ENCODE data around the gene USP10. TPM values are rescaled to one million over a fixed set of nuclear protein-coding genes. Genes with fewer than 3 reads are reported as not detected.

Gene USP10
- total RNA-seq (2014; rRNA removed; shearing (Covaris generic)) = 53.3 and 59.7 TPM in 2 replicates

GRCh38 chr16:84699712-84700445 lies at the start of gene USP10:
Gene USP10, plus strand, starts transcription at chr16:84700000. Its CDS starts 91 bp downstream, at chr16:84700091.
- Histone ChIP-seq H3K27me3 (replicated peaks) (no peaks in the 10 kb centered on the region; the same call in 1 of the 2 replicates), H3K27ac (peak within 1 kb of the TSS; percentile 55), H3K9me3 (replicated peaks) (0 out of 2 replicates have a peak, but pooled peaks cover 5% of the 10 kb centered on the region), H3K4me3 (peak within 1 kb of the TSS; percentile 99), H3K36me3 (peaks cover 16% of the 10 kb centered on the region), H3K4me1 (replicated peaks) (peaks cover 24% of the 10 kb centered on the region)
- DNase-seq (ENCODE audit: low read depth in 1 of 2, low spot score in 2 of 2) = peak; percentile 62 to 77

DNA sequence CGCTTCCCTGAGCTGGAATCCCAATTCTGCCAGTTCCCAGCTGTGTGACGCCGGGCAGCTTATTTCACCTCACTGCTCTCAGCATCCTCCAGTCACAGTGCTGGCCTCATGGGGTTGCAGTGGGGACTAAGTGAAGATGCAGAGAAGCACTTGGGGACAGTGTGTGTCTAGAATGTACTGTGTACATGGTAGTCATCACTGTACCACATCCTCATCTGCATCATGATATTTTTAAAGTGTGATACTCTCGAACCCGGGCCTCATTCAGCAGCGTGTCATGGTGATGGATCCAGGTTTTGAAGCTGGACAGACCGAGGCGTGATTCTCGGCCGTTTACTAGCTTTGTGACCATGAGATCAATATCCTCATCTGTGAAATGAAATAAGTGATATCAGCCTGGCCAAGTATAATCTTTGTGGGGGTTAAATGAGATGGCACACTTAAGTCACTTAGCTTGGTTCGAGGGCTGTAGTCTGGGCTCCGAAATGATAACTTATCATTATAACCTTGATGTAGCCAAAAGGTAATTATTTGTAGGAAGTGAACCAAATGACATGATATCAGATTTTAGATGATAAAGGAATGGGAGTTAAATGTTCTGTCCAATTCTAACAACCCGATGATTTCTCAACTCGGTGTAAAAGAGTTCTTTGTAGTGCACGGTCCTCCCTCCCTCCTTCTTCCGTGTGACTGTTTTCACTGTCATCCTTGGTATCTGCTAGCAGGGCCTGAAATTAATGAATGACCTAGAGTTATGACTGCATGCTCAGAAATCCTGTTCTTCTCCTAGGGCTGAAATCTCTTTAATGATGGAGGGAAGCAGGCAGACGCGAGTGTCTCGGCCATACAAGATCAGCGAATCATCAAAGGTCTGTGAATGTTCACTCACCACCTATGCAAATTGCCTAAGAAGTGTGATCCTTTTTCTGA lies 49.5 kb upstream of the USP10 start:
- peaks cover 26% of the 10 kb centered on the region for H3K4me1 ChIP-seq (replicated peaks)
- DNase-seq (ENCODE audit: low read depth in 1 of 2, low spot score in 2 of 2) = peak in 1 of 2 experiments; percentile 12
- H3K9me3 ChIP-seq (replicated peaks) = no peaks in the 10 kb centered on the region
- H3K27ac ChIP-seq = no peak overlapping the region
- H3K4me3 ChIP-seq = no peak overlapping the region
- H3K36me3 ChIP-seq = peaks cover 45% of the 10 kb centered on the region
- no peaks in the 10 kb centered on the region for H3K27me3 ChIP-seq (replicated peaks)

DNA sequence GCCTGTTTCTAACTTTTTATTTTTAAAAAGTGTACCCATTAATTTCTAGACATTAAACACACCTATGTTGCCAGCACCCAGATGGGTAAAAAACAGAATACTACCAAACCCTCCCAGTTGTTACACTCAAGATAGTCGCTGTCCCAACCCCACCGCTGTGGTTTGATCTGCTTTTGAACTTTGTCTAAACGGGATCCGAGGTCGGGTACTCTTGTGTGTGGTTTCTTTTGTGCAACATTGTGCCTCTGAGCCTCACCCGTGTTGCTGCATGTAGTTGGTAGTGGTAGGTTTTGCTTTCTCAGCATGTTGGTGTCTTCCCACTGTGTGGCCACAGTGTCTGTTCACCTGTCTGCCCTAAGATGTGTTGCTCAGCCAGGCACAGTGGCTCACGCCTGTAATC lies 47.2 kb upstream of the USP10 start:
- no peak for DNase-seq (ENCODE audit: low read depth in 1 of 2, low spot score in 2 of 2)
- peaks cover 22% of the 10 kb centered on the region for H3K4me1 ChIP-seq (replicated peaks)
- H3K27ac ChIP-seq = no peak overlapping the region
- H3K36me3 ChIP-seq = peaks cover 54% of the 10 kb centered on the region
- H3K27me3 ChIP-seq (replicated peaks) = no peaks in the 10 kb centered on the region
- no peak overlapping the region for H3K4me3 ChIP-seq
- H3K9me3 ChIP-seq (replicated peaks) = no peaks in the 10 kb centered on the region

GRCh38 chr16:84654238-84654637 lies 45.6 kb upstream of the USP10 start:
- Histone ChIP-seq H3K9me3 (replicated peaks) (no peaks in the 10 kb centered on the region), H3K27ac (no peak overlapping the region), H3K27me3 (replicated peaks) (no peaks in the 10 kb centered on the region), H3K36me3 (peaks cover 66% of the 10 kb centered on the region), H3K4me3 (no peak overlapping the region), H3K4me1 (replicated peaks) (peaks cover 10% of the 10 kb centered on the region)
- no peak for DNase-seq (ENCODE audit: low read depth in 1 of 2, low spot score in 2 of 2)

DNA sequence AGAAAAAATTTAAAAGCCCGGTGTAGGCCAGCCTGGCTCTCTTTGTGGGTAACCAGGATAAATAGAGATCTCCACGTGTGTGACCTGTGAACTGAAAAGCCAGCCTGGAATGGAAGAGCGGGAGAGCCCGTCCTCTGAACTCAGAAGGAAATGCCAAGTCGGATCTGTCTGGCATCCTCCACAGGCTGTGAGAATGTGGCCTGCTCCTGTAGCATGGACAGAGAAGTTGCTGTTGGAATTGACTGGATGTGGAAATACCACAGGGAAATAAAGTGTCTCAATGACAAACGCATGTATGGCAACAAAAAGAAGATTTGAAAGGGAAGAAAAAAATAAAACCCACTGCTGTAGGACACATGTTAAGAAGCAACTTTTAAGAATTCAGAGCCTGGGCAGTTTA lies 44.8 kb upstream of the USP10 start:
- Histone ChIP-seq H3K36me3 (peaks cover 71% of the 10 kb centered on the region), H3K4me1 (replicated peaks) (peaks cover 6% of the 10 kb centered on the region; the same call in 1 of the 2 replicates), H3K27ac (no peak overlapping the region), H3K9me3 (replicated peaks) (no peaks in the 10 kb centered on the region), H3K27me3 (replicated peaks) (no peaks in the 10 kb centered on the region), H3K4me3 (no peak overlapping the region)
- no peak for DNase-seq (ENCODE audit: low read depth in 1 of 2, low spot score in 2 of 2)

GRCh38 chr16:84656649-84657048 lies 43.2 kb upstream of the USP10 start:
- Histone ChIP-seq H3K36me3 (peaks cover 78% of the 10 kb centered on the region), H3K4me3 (no peak overlapping the region), H3K27me3 (replicated peaks) (no peaks in the 10 kb centered on the region), H3K4me1 (replicated peaks) (peaks cover 12% of the 10 kb centered on the region), H3K27ac (no peak overlapping the region), H3K9me3 (replicated peaks) (no peaks in the 10 kb centered on the region)
- DNase-seq (ENCODE audit: low read depth in 1 of 2, low spot score in 2 of 2) = no peak

GRCh38 chr16:84657229-84657837 lies 42.5 kb upstream of the USP10 start:
- H3K27ac ChIP-seq = no peak overlapping the region

GRCh38 chr16:84658690-84659089 lies 41.1 kb upstream of the USP10 start:
- Histone ChIP-seq H3K36me3 (peaks cover 73% of the 10 kb centered on the region), H3K27ac (no peak overlapping the region), H3K27me3 (replicated peaks) (no peaks in the 10 kb centered on the region), H3K9me3 (replicated peaks) (no peaks in the 10 kb centered on the region), H3K4me3 (no peak overlapping the region), H3K4me1 (replicated peaks) (peaks cover 32% of the 10 kb centered on the region)
- DNase-seq (ENCODE audit: low read depth in 1 of 2, low spot score in 2 of 2) = no peak

More at GRCh38 chr16:84657229-84657837, 42.5 kb upstream of the USP10 start:
- Histone ChIP-seq H3K36me3 (peaks cover 79% of the 10 kb centered on the region), H3K27me3 (replicated peaks) (no peaks in the 10 kb centered on the region), H3K4me3 (no peak overlapping the region), H3K9me3 (replicated peaks) (no peaks in the 10 kb centered on the region), H3K4me1 (replicated peaks) (peaks cover 19% of the 10 kb centered on the region)
- DNase-seq (ENCODE audit: low read depth in 1 of 2, low spot score in 2 of 2) = no peak

DNA sequence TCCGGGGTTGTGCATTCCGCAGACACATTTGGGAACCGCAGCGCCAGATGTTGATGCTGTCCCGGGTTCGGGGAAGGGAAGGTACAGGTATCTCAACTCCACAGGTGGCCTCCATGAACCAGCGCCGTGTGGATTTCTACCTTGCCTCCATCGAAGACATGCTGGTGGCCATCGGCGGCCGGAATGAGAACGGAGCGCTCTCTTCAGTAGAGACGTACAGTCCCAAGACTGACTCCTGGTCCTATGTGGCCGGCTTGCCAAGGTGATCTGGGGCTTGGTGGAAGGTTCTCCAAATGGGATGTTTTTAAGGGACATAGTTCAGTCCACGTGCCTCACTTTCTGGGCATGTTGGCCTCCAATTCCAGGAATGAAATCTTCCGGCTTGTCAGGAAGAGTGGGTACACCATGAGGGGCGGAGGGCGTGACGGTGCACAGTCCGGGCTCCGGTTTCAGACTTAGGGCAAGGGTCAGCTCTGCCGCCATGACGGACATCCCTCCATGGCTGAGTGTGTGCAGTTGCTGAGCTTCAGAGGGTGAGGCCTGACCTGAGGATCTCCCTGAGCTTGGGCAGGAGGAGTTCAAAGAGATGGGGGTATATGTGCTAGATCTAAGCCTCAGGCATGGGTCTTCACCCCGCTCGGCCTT lies 40.0 kb upstream of the USP10 start:
- no peak overlapping the region for H3K4me3 ChIP-seq
- H3K36me3 ChIP-seq = peaks cover 65% of the 10 kb centered on the region
- DNase-seq (ENCODE audit: low read depth in 1 of 2, low spot score in 2 of 2) = no peak
- no peaks in the 10 kb centered on the region for H3K9me3 ChIP-seq (replicated peaks)
- peaks cover 43% of the 10 kb centered on the region for H3K4me1 ChIP-seq (replicated peaks)
- H3K27ac ChIP-seq = no peak overlapping the region
- no peaks in the 10 kb centered on the region for H3K27me3 ChIP-seq (replicated peaks)

- peak in 1 of 2 experiments; percentile 26 for DNase-seq (ENCODE audit: low read depth in 1 of 2, low spot score in 2 of 2)
- H3K4me3 ChIP-seq = no peak overlapping the region
- H3K27me3 ChIP-seq (replicated peaks) = no peaks in the 10 kb centered on the region
- peaks cover 55% of the 10 kb centered on the region for H3K4me1 ChIP-seq (replicated peaks)
- peaks cover 61% of the 10 kb centered on the region for H3K36me3 ChIP-seq
- H3K9me3 ChIP-seq (replicated peaks) = no peaks in the 10 kb centered on the region
- peak overlapping the region; percentile 40 for H3K27ac ChIP-seq
Measured at GRCh38 chr16:84660973-84661372, 38.8 kb upstream of the USP10 start.

DNA sequence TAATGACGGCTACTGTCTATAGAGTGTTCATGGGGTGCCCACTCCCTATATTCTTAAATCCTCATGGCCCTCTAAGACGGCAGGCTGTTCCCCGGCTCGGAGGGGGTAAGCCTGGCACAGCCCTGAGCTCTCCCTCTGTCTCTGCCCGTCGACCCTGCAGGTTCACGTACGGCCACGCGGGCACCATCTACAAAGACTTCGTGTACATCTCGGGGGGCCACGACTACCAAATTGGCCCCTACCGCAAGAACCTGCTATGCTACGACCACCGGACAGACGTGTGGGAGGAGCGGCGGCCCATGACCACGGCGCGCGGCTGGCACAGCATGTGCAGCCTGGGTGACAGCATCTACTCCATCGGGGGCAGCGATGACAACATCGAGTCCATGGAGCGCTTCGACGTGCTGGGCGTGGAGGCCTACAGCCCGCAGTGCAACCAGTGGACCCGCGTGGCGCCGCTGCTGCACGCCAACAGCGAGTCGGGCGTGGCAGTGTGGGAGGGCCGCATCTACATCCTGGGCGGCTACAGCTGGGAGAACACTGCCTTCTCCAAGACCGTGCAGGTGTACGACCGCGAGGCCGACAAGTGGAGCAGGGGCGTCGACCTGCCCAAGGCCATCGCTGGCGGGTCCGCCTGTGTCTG lies 38.3 kb upstream of the USP10 start:
- H3K4me1 ChIP-seq (replicated peaks) = peaks cover 61% of the 10 kb centered on the region
- H3K36me3 ChIP-seq = peaks cover 66% of the 10 kb centered on the region
- H3K27ac ChIP-seq = peak overlapping the region; percentile 55
- H3K9me3 ChIP-seq (replicated peaks) = no peaks in the 10 kb centered on the region
- no peaks in the 10 kb centered on the region for H3K27me3 ChIP-seq (replicated peaks)
- no peak overlapping the region for H3K4me3 ChIP-seq
- DNase-seq (ENCODE audit: low read depth in 1 of 2, low spot score in 2 of 2) = no peak

GRCh38 chr16:84662471-84662870 lies 37.3 kb upstream of the USP10 start:
- peak; percentile 90 to 91 for DNase-seq (ENCODE audit: low read depth in 1 of 2, low spot score in 2 of 2)
- Histone ChIP-seq H3K36me3 (peaks cover 60% of the 10 kb centered on the region), H3K27me3 (replicated peaks) (no peaks in the 10 kb centered on the region)

More at GRCh38 chr16:84662471-84662870, 37.3 kb upstream of the USP10 start:
- Histone ChIP-seq H3K27ac (peak overlapping the region; percentile 55), H3K4me3 (no peak overlapping the region), H3K4me1 (replicated peaks) (peaks cover 70% of the 10 kb centered on the region), H3K9me3 (replicated peaks) (no peaks in the 10 kb centered on the region)

Measured in SJSA1 (cell line).